Activated CD8-positive, alpha-beta memory T cell treated with anti-CD3 and anti-CD28 coated beads for 1 hour (primary cell): ENCODE results near the gene SWT1.
"Not testable (repeated sequence)": the region's sequence is repeated elsewhere in the genome, so short reads cannot be mapped to it uniquely, and the experiment has no call there.

Experiments used
- DNase-seq, 2 donors: peaks; one replicate each; pipeline ENCODE4 v3.0.0-alpha.2; 2020; ENCODE audit warnings: low read depth in 1 of 2; ENCODE audit errors: extremely low read depth in 1 of 2

The SWT1 gene

GRCh38 chr1:185317034-185317885 lies 160.3 kb downstream of the SWT1 start, which contains the start of gene IVNS1ABP:
Gene IVNS1ABP, minus strand, starts transcription at chr1:185317243. Its CDS starts 7,750 bp downstream, at chr1:185309493.
- peak; percentile 91 for DNase-seq

- peak; percentile 48 to 59 for DNase-seq
Measured at GRCh38 chr1:185317886-185318310, 160.9 kb downstream of the SWT1 start.

GRCh38 chr1:185318431-185319138 lies 161.6 kb downstream of the SWT1 start:
- DNase-seq, result no peak

GRCh38 chr1:185319139-185319475 lies 162.1 kb downstream of the SWT1 start:
- no peak for DNase-seq

- DNase-seq, result not testable (repeated sequence)
Measured at GRCh38 chr1:185321104-185321503, 164.1 kb downstream of the SWT1 start.

- not testable (repeated sequence) for DNase-seq
Measured at GRCh38 chr1:185321653-185322221, 164.8 kb downstream of the SWT1 start.

GRCh38 chr1:185322636-185323035 lies 165.7 kb downstream of the SWT1 start:
- no peak for DNase-seq

- no peak for DNase-seq
Measured at GRCh38 chr1:185324118-185324517, 167.2 kb downstream of the SWT1 start.

- DNase-seq, result no peak
Measured at GRCh38 chr1:185325413-185325812, 168.4 kb downstream of the SWT1 start.

- no peak for DNase-seq
Measured at GRCh38 chr1:185328255-185328654, 171.3 kb downstream of the SWT1 start.

- no peak for DNase-seq
Measured at GRCh38 chr1:185334182-185334581, 177.2 kb downstream of the SWT1 start.

GRCh38 chr1:185337246-185337645 lies 180.3 kb downstream of the SWT1 start:
- DNase-seq, result no peak

- no peak for DNase-seq
Measured at GRCh38 chr1:185338719-185339622, 182.0 kb downstream of the SWT1 start.

- no peak for DNase-seq
Measured at GRCh38 chr1:185341196-185341781, 184.3 kb downstream of the SWT1 start.
